Activated CD4-positive, alpha-beta T cell treated with anti-CD3 and anti-CD28 coated beads, Interleukin-2, amount 50 U/mL, for 16 hours (primary cell): ENCODE data around the gene ITPKB.
"Not testable (repeated sequence)": the region's sequence is repeated elsewhere in the genome, so short reads cannot be mapped to it uniquely, and the experiment has no call there.

ENCODE experiments used
- DNase-seq: peaks from one replicate; pipeline ENCODE4 v3.0.0-alpha.2; 2020

The ITPKB gene

GRCh38 chr1:226754793-226755533 lies 15.9 kb upstream of the ITPKB start:
- DNase-seq = no peak

GRCh38 chr1:226754097-226754496 lies 15.0 kb upstream of the ITPKB start:
- no peak for DNase-seq

GRCh38 chr1:226751703-226752102 lies 12.6 kb upstream of the ITPKB start:
- no peak for DNase-seq

- no peak for DNase-seq
Measured at GRCh38 chr1:226751214-226751613, 12.1 kb upstream of the ITPKB start.

GRCh38 chr1:226749467-226749866 lies 10.4 kb upstream of the ITPKB start:
- DNase-seq = no peak

- DNase-seq = no peak
Measured at GRCh38 chr1:226748306-226748705, 9.2 kb upstream of the ITPKB start.

GRCh38 chr1:226747519-226748263 lies 8.6 kb upstream of the ITPKB start:
- not testable (repeated sequence) for DNase-seq

GRCh38 chr1:226743259-226743658 lies 4.2 kb upstream of the ITPKB start:
- DNase-seq = no peak

- no peak for DNase-seq
Measured at GRCh38 chr1:226741009-226741408, 1.9 kb upstream of the ITPKB start.

- DNase-seq = no peak
Measured at GRCh38 chr1:226739696-226740065, 599 bp upstream of the ITPKB start.

- DNase-seq = no peak
Measured at GRCh38 chr1:226738421-226738994, 574 bp downstream of the ITPKB start.

- peak; percentile 53 for DNase-seq
Measured at GRCh38 chr1:226737819-226738420, 1.2 kb downstream of the ITPKB start.

GRCh38 chr1:226736908-226737818 lies 1.9 kb downstream of the ITPKB start:
- peak; percentile 60 for DNase-seq

- DNase-seq = no peak
Measured at GRCh38 chr1:226736001-226736907, 2.8 kb downstream of the ITPKB start.

GRCh38 chr1:226735576-226735975 lies 3.5 kb downstream of the ITPKB start:
- no peak for DNase-seq

GRCh38 chr1:226734611-226735153 lies 4.4 kb downstream of the ITPKB start:
- DNase-seq = no peak

- DNase-seq = no peak
Measured at GRCh38 chr1:226733876-226734275, 5.2 kb downstream of the ITPKB start.

- no peak for DNase-seq
Measured at GRCh38 chr1:226733304-226733703, 5.8 kb downstream of the ITPKB start.

GRCh38 chr1:226732856-226733291 lies 6.2 kb downstream of the ITPKB start:
- DNase-seq = no peak

GRCh38 chr1:226731257-226731893 lies 7.7 kb downstream of the ITPKB start:
- DNase-seq = no peak

GRCh38 chr1:226730836-226731235 lies 8.2 kb downstream of the ITPKB start:
- DNase-seq = no peak
